Inflammatory macrophage treated with lipopolysaccharide for 1 hour (primary cell): ENCODE measurements around the gene SRRM1.

Source experiments
- DNase-seq, 2 donors: peaks; one replicate each; pipeline ENCODE4 v3.0.0-alpha.2; 2020 to 2022

SRRM1 gene

GRCh38 chr1:24642481-24643362 lies at the start of gene SRRM1:
SRRM1 (plus strand) TSS chr1:24643302; CDS start chr1:24643327, 25 bp downstream.
- peak; percentile 99 to 100 for DNase-seq

GRCh38 chr1:24594328-24594598 lies 48.8 kb upstream of the SRRM1 start:
- DNase-seq, result no peak

- no peak for DNase-seq
Observed at GRCh38 chr1:24596401-24596880, 46.7 kb upstream of the SRRM1 start.

GRCh38 chr1:24599265-24599664 lies 43.8 kb upstream of the SRRM1 start:
- no peak for DNase-seq

- DNase-seq, result no peak
Observed at GRCh38 chr1:24600551-24600950, 42.6 kb upstream of the SRRM1 start.

- no peak for DNase-seq
Observed at GRCh38 chr1:24605534-24606295, 37.4 kb upstream of the SRRM1 start.

- no peak for DNase-seq
Observed at GRCh38 chr1:24606296-24606605, 36.9 kb upstream of the SRRM1 start.

- DNase-seq, result no peak
Observed at GRCh38 chr1:24606621-24607020, 36.5 kb upstream of the SRRM1 start.

GRCh38 chr1:24609949-24610517 lies 33.1 kb upstream of the SRRM1 start:
- DNase-seq, result no peak

- DNase-seq, result no peak
Observed at GRCh38 chr1:24619376-24619775, 23.7 kb upstream of the SRRM1 start.

GRCh38 chr1:24620678-24621077 lies 22.4 kb upstream of the SRRM1 start:
- no peak for DNase-seq

GRCh38 chr1:24621121-24621520 lies 22.0 kb upstream of the SRRM1 start:
- no peak for DNase-seq

GRCh38 chr1:24622218-24622617 lies 20.9 kb upstream of the SRRM1 start:
- DNase-seq, result no peak

- no peak for DNase-seq
Observed at GRCh38 chr1:24632832-24633175, 10.3 kb upstream of the SRRM1 start.

- DNase-seq, result peak; percentile 53 to 74
Observed at GRCh38 chr1:24635195-24635843, 7.8 kb upstream of the SRRM1 start.

- DNase-seq, result no peak
Observed at GRCh38 chr1:24636661-24637357, 6.3 kb upstream of the SRRM1 start.

- DNase-seq, result no peak
Observed at GRCh38 chr1:24639094-24639493, 4.0 kb upstream of the SRRM1 start.

- peak; percentile 55 to 69 for DNase-seq
Observed at GRCh38 chr1:24639881-24640280, 3.2 kb upstream of the SRRM1 start.

- peak in 1 of 2 donors; percentile 44 for DNase-seq
Observed at GRCh38 chr1:24640288-24640687, 2.8 kb upstream of the SRRM1 start.

GRCh38 chr1:24641646-24642151 lies 1.4 kb upstream of the SRRM1 start:
- peak; percentile 60 to 75 for DNase-seq

- peak; percentile 23 to 49 for DNase-seq
Observed at GRCh38 chr1:24643363-24644099, 429 bp downstream of the SRRM1 start.

- no peak for DNase-seq
Observed at GRCh38 chr1:24644100-24644384, 940 bp downstream of the SRRM1 start.
